ENCODE results near the gene TBC1D17. TPM values are rescaled to one million over a fixed set of nuclear protein-coding genes. Genes with fewer than 3 reads are reported as not detected.

The TBC1D17 gene
- total RNA-seq, 6 experiments from 2014 or later, result 12.6 to 38.1 (median 27.8) TPM

DNA sequence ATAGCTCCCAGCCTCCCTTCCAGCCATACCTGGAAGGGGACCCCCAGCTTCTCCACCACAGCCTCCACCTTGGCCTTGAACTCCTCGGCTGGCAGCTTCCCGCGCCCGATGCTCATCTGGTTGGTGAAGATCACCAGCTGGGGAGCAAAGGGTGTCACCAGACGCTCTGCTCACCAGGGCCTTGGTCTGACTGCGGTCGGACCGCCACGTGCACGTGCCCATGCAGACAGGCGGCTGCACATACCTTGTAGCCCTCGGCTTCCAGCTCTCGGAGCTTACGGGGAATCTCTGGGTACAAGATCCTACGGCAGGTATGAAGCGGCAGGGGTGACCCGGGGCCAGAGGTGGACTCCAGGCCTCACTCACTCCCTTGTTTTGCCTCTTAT, 13.6 kb upstream of the TBC1D17 start:
- ATAC-seq (no peak), DNase-seq (peak; percentile 26 to 54 (median 49))
- Histone ChIP-seq H3K9me3 (no peaks in the 10 kb centered on the region), H3K27ac (no peak overlapping the region), H3K4me1 (peaks cover 4 to 28% (median 13%) of the 10 kb centered on the region in 4 donors), H3K36me3 (peaks cover 3 to 19% (median 4%) of the 10 kb centered on the region in 4 donors), H3K27me3 (no peaks in the 10 kb centered on the region), H3K4me3 (no peak overlapping the region)
- 91% methylated on average over 8 of the region's 17 CpGs for WGBS (ENCODE audit: insufficient coverage, low coverage, low lambda C conversion rate, missing lambda C conversion rate)
- TF ChIP-seq POLR2A (IDR thresholded peaks at IDR 0.05), result no peak
- TF ChIP-seq, protein P1, sequence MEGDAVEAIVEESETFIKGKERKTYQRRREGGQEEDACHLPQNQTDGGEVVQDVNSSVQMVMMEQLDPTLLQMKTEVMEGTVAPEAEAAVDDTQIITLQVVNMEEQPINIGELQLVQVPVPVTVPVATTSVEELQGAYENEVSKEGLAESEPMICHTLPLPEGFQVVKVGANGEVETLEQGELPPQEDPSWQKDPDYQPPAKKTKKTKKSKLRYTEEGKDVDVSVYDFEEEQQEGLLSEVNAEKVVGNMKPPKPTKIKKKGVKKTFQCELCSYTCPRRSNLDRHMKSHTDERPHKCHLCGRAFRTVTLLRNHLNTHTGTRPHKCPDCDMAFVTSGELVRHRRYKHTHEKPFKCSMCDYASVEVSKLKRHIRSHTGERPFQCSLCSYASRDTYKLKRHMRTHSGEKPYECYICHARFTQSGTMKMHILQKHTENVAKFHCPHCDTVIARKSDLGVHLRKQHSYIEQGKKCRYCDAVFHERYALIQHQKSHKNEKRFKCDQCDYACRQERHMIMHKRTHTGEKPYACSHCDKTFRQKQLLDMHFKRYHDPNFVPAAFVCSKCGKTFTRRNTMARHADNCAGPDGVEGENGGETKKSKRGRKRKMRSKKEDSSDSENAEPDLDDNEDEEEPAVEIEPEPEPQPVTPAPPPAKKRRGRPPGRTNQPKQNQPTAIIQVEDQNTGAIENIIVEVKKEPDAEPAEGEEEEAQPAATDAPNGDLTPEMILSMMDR (IDR thresholded peaks at IDR 0.05), result no peak
- intact Hi-C loops (cut with DNase I), result no loop called here

DNA sequence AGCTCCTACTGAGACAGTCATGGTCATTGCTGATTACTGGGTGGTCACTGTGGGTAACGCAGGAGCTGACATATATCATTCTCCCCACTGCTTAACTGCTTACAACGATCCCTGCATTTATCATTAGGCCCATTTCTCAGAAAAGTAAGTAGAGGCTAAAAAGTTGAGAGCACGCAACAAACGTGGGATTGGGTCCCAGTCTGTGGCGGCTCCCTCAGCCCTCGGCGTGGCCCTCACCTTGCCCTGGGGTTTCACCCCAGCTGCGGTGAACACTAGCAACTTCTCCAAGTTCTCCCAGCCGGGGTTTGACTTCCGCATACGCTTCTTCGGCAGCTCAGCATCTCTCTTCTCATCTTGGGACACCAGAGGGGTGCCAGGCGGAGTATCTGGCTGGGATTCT, 12.6 kb upstream of the TBC1D17 start:
- Histone ChIP-seq H3K4me3 (no peak overlapping the region), H3K4me1 (peaks cover 4 to 31% (median 13%) of the 10 kb centered on the region in 4 donors), H3K27ac (no peak overlapping the region), H3K9me3 (no peaks in the 10 kb centered on the region), H3K27me3 (no peaks in the 10 kb centered on the region), H3K36me3 (peaks cover 3 to 13% (median 4%) of the 10 kb centered on the region in 4 donors)
- DNase-seq, result peak in 1 of 3 donors; percentile 24
- intact Hi-C loops (cut with DNase I), result no loop called here
- no peak for TF ChIP-seq POLR2A (IDR thresholded peaks at IDR 0.05)
- TF ChIP-seq, protein P1 (IDR thresholded peaks at IDR 0.05), result no peak
- no peak for ATAC-seq
- WGBS (ENCODE audit: insufficient coverage, low coverage, low lambda C conversion rate, missing lambda C conversion rate), result 83% methylated on average over 1 of the region's 13 CpGs

DNA sequence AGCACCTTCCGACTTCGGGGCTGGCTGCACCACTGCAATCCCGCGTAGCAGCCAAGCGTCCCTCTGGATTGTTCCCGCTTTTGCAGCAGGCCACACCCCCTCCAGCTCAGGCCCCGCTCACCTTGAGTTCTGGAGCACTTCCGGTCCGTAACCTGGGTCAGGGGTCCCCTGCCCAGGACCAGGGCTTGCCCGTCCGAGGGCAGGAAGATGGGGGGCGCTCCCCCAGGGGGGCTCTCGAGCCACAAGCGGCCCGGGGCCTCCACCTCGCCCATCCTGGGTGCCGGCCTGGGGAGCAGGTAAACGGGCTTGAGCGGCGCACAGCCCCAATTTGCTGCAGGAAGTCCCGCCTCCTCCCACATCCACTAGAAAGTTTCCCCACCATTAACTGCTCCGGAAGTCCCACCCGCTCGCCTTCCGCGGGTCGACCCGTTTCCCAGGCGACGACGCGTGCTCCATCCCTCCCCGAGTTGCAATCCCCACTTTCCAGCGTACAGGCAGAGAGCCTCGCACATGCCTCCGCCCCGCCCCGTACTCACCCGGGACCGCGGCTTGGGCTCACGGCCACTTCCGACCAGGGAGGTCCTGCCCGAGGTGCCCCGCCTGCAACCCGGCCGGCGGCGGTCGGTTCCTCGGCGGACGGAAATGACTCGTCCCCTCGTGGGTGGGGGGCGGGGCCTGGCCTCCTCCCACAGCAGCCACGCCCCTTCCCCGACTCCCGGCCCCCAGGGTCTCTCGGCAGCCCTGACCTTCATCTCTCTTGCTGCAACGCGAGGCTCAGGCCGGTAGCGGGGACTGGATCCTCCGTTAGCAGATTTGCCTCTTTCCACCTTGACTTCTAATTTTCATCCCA, 10.3 kb upstream of the TBC1D17 start, which contains the start of gene PNKP:
PNKP (minus strand) TSS at position 644 of the 850 bp plus-strand sequence; CDS start at position 272, 372 bp downstream.
- H3K4me1 ChIP-seq, result peaks cover 4 to 37% (median 17%) of the 10 kb centered on the region in 4 donors
- peak within 1 kb of the TSS; percentile 84 to 95 (median 88) for H3K4me3 ChIP-seq
- no peaks in the 10 kb centered on the region for H3K9me3 ChIP-seq
- no peaks in the 10 kb centered on the region for H3K27me3 ChIP-seq
- H3K27ac ChIP-seq, result peak within 1 kb of the TSS; percentile 46 to 87 (median 69)
- DNase-seq (peak; percentile 91 to 93 (median 92)), ATAC-seq (peak; percentile 60 to 67 (median 62))
- H3K36me3 ChIP-seq, result peaks cover 0 to 4% (median 4%) of the 10 kb centered on the region in 4 donors
- intact Hi-C loops (cut with DNase I), result no loop called here
- WGBS (ENCODE audit: insufficient coverage, low coverage, low lambda C conversion rate, missing lambda C conversion rate), result 0% methylated on average over 40 of the region's 65 CpGs
- TF ChIP-seq, protein P1 (IDR thresholded peaks at IDR 0.05), result no peak
- TF ChIP-seq POLR2A (IDR thresholded peaks at IDR 0.05), result peak; percentile 64

DNA sequence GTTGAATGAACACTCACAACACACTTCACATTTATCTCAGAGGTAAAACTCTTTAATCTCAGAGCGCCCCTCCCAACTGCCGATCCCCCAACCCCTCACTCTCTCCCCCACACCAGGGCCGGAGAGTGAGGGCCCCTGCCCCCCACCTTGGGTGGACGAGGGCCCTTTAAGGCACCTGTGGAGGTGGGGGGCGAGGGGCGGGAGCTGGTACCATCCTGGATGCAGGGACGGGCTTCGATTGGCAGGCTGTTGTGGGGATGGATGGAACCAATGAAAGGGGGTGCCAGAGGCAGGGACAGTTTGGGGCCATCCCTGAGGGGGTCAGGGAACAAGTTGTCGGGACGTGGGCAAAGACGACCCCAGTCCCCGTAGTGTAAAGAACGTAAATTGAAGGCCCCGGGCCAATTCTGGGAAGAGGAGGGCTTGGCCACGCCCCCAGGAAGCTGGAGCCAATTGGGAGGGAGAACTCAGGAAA, 8.5 kb upstream of the TBC1D17 start:
- Histone ChIP-seq H3K9me3 (no peaks in the 10 kb centered on the region), H3K4me3 (peak overlapping the region; percentile 3 to 72 (median 19)), H3K27ac (peak overlapping the region; percentile 34 to 69 (median 69)), H3K27me3 (no peaks in the 10 kb centered on the region), H3K4me1 (peaks cover 4 to 37% (median 17%) of the 10 kb centered on the region in 4 donors), H3K36me3 (peaks cover 0 to 4% (median 1%) of the 10 kb centered on the region in 4 donors)
- intact Hi-C loops (cut with DNase I), result no loop called here
- TF ChIP-seq, protein P1 (IDR thresholded peaks at IDR 0.05), result no peak
- TF ChIP-seq POLR2A (IDR thresholded peaks at IDR 0.05), result no peak
- ATAC-seq (peak; percentile 1 to 12 (median 2)), DNase-seq (no peak)
- 3% methylated on average over 15 of the region's 15 CpGs for WGBS (ENCODE audit: insufficient coverage, low coverage, low lambda C conversion rate, missing lambda C conversion rate)
